GM12875 (cell line): ENCODE measurements around the gene EPHA4.

Experiments used
- H3K4me3 ChIP-seq: one replicate; pipeline ENCODE4 v1.5.1; 2011; ENCODE audit warnings: low read depth, low read length, control low read depth
- TF ChIP-seq, protein P1 (sequence below): IDR thresholded peaks from 2 replicates; pipeline ENCODE4 v1.5.1; 2011; ENCODE audit warnings: low read depth, mild to moderate bottlenecking, control low read depth, inconsistent platforms, low read length, moderate library complexity, borderline replicate concordance; ENCODE audit not compliant: insufficient read depth

EPHA4 gene

DNA sequence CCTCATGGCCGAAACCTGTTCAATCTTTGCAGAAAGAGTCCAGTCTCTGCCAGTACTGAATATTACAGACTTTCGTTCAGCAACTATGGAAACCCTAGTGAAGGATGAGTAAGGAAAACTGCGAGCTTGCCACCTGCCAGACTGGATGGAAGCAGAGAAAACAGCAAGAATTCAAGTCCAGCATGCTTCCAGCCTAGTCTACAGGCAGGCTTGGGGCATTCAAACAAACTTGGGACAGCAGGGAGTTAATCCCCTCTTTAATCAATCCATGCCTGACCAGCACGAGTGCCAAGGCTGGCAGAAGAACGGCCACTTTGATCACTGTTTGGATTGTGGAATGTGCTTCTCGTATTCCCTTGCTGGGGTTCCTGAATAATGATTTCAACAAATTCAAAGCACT is 145.2 kb downstream of the EPHA4 start:
- no peak overlapping the region for H3K4me3 ChIP-seq
- TF ChIP-seq, protein P1, sequence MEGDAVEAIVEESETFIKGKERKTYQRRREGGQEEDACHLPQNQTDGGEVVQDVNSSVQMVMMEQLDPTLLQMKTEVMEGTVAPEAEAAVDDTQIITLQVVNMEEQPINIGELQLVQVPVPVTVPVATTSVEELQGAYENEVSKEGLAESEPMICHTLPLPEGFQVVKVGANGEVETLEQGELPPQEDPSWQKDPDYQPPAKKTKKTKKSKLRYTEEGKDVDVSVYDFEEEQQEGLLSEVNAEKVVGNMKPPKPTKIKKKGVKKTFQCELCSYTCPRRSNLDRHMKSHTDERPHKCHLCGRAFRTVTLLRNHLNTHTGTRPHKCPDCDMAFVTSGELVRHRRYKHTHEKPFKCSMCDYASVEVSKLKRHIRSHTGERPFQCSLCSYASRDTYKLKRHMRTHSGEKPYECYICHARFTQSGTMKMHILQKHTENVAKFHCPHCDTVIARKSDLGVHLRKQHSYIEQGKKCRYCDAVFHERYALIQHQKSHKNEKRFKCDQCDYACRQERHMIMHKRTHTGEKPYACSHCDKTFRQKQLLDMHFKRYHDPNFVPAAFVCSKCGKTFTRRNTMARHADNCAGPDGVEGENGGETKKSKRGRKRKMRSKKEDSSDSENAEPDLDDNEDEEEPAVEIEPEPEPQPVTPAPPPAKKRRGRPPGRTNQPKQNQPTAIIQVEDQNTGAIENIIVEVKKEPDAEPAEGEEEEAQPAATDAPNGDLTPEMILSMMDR, result no peak

GRCh38 chr2:221425891-221426290 is 146.2 kb downstream of the EPHA4 start:
- no peak overlapping the region for H3K4me3 ChIP-seq
- TF ChIP-seq, protein P1, result no peak

GRCh38 chr2:221425353-221425752 is 146.8 kb downstream of the EPHA4 start:
- H3K4me3 ChIP-seq, result no peak overlapping the region
- TF ChIP-seq, protein P1, result no peak

DNA sequence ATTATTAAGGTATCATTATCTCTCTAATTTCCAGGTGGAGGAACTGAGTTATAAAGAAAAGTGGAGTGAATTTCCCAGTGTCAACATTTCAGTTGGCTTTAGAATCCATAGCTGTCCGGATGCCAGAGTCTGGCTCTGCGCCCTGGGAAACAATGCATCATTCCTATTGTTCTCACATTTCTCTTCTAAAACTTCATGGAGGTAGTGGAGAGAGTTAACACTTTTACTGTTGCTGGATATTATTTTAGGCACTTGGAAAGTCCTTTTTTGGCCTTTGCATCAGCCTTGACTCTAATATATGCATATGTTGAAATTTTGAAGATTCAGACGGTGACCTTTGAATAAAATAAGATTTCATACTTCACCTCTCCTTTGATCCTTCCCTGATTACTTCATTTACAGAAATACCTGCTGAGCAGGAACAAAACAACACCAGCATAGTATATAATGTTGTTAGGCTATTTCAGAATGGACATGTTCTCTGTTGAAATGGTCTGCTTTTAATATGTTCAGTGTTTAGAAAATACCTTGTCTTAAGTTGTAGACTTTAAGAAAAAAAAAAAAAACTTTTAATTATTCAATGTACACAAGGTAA is 148.8 kb downstream of the EPHA4 start:
- TF ChIP-seq, protein P1, result no peak
- H3K4me3 ChIP-seq, result no peak overlapping the region

GRCh38 chr2:221422516-221423209 is 149.4 kb downstream of the EPHA4 start:
- TF ChIP-seq, protein P1, result no peak
- no peak overlapping the region for H3K4me3 ChIP-seq

DNA sequence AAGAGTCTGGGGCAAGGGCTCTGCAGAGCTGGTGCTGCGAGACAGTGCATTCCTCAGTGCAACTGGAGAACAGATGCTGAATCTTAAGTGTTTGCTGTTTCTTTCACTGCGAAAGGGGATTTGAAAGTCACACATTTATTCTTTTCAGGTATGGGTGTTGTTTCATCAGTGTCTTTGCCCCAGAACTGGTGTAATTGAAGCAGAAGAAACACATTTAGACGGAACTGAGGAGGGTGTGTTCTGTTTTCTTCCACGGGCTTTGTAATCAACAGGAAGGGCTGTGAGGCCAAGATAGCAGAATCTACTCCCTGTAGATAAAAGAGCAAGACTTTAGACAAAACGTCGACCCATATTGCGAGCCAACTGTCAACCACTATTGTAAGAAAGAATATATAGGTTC is 151.9 kb downstream of the EPHA4 start:
- no peak overlapping the region for H3K4me3 ChIP-seq
- TF ChIP-seq, protein P1, result no peak

GRCh38 chr2:221415789-221416188 is 156.3 kb downstream of the EPHA4 start:
- no peak overlapping the region for H3K4me3 ChIP-seq
- TF ChIP-seq, protein P1, result no peak
